IPS DF 6.9 (cell line): ENCODE measurements around the gene TUBGCP2.
A peak's percentile ranks its signal among the peaks of the same experiment; 100 is the strongest.

Source experiments
- DNase-seq: peaks from one replicate; pipeline ENCODE4 v3.0.0-alpha.2; 2013; ENCODE audit warnings: low read depth, low spot score
- H3K27ac ChIP-seq: one replicate; pipeline ENCODE4 v1.5.1; 2013; ENCODE audit warnings: low read length, control low read depth
- H3K27me3 ChIP-seq: 2 replicates; pipeline ENCODE4 v1.6.1; 2013; ENCODE audit warnings: mild to moderate bottlenecking, low read length; ENCODE audit not compliant: control insufficient read depth, insufficient read depth
- H3K36me3 ChIP-seq: 2 replicates; pipeline ENCODE4 v1.6.1; 2013; ENCODE audit warnings: low read length; ENCODE audit not compliant: control insufficient read depth, insufficient read depth
- H3K4me1 ChIP-seq: 2 replicates; pipeline ENCODE4 v1.6.1; 2013; ENCODE audit warnings: low read length; ENCODE audit not compliant: control insufficient read depth, insufficient read depth
- H3K4me3 ChIP-seq: 2 replicates; pipeline ENCODE4 v1.5.1; 2013; ENCODE audit warnings: mild to moderate bottlenecking, low read length
- H3K9me3 ChIP-seq: 2 replicates; pipeline ENCODE4 v1.6.1; 2013; ENCODE audit warnings: low read length, inconsistent platforms; ENCODE audit not compliant: control insufficient read depth, insufficient read depth
- WGBS: extraction: QIAGEN DNeasy Blood & Tissue Kit; methylation state at CpG from one replicate; pipeline ENCODE4 v1.1.7; 2013; ENCODE audit warnings: mixed read lengths, missing lambda C conversion rate; ENCODE audit not compliant: insufficient read length, insufficient coverage; 5-methylcytosine and 5-hydroxymethylcytosine counted together

Gene TUBGCP2

GRCh38 chr10:133278577-133279265, 30.0 kb downstream of the TUBGCP2 start:
- Histone ChIP-seq H3K27ac (no peak overlapping the region), H3K4me3 (no peak overlapping the region), H3K4me1 (peaks cover 5% of the 10 kb centered on the region), H3K9me3 (no peaks in the 10 kb centered on the region), H3K36me3 (peaks cover 17% of the 10 kb centered on the region), H3K27me3 (no peaks in the 10 kb centered on the region)
- WGBS, result no CpG with 5 or more reads among the region's 19 CpGs
- DNase-seq, result no peak

GRCh38 chr10:133277993-133278576, 30.6 kb downstream of the TUBGCP2 start:
- no peak for DNase-seq
- Histone ChIP-seq H3K4me3 (no peak overlapping the region), H3K27ac (no peak overlapping the region), H3K36me3 (peaks cover 12% of the 10 kb centered on the region), H3K4me1 (peaks cover 5% of the 10 kb centered on the region), H3K9me3 (no peaks in the 10 kb centered on the region), H3K27me3 (no peaks in the 10 kb centered on the region)
- no CpG with 5 or more reads among the region's 12 CpGs for WGBS

GRCh38 chr10:133277277-133277992, 31.2 kb downstream of the TUBGCP2 start:
- H3K4me1 ChIP-seq, result peaks cover 5% of the 10 kb centered on the region
- WGBS, result no CpG with 5 or more reads among the region's 25 CpGs
- peaks cover 7% of the 10 kb centered on the region; the same call in 1 of the 2 replicates for H3K36me3 ChIP-seq
- no peak overlapping the region for H3K4me3 ChIP-seq
- no peak for DNase-seq
- no peak overlapping the region for H3K27ac ChIP-seq
- H3K9me3 ChIP-seq, result no peaks in the 10 kb centered on the region
- H3K27me3 ChIP-seq, result no peaks in the 10 kb centered on the region

GRCh38 chr10:133276435-133277201, 32.1 kb downstream of the TUBGCP2 start, which contains the start of gene ADAM8:
Gene ADAM8 (minus strand): TSS chr10:133276868. CDS start chr10:133276817, 51 bp downstream.
- DNase-seq, result no peak
- H3K4me1 ChIP-seq, result peaks cover 7% of the 10 kb centered on the region
- no peaks in the 10 kb centered on the region for H3K27me3 ChIP-seq
- no peak within 1 kb of the TSS for H3K27ac ChIP-seq
- no peaks in the 10 kb centered on the region for H3K9me3 ChIP-seq
- H3K4me3 ChIP-seq, result peak within 1 kb of the TSS; percentile 28; the same call in 1 of the 2 replicates
- WGBS, result no CpG with 5 or more reads among the region's 63 CpGs
- H3K36me3 ChIP-seq, result peaks cover 5% of the 10 kb centered on the region; the same call in 1 of the 2 replicates

GRCh38 chr10:133276100-133276434, 32.6 kb downstream of the TUBGCP2 start:
- Histone ChIP-seq H3K4me1 (peaks cover 7% of the 10 kb centered on the region), H3K4me3 (no peak overlapping the region), H3K36me3 (peaks cover under 1% of the 10 kb centered on the region; the same call in 1 of the 2 replicates), H3K9me3 (no peaks in the 10 kb centered on the region), H3K27ac (no peak overlapping the region), H3K27me3 (no peaks in the 10 kb centered on the region)
- no CpG with 5 or more reads among the region's 6 CpGs for WGBS
- no peak for DNase-seq

GRCh38 chr10:133275684-133276092, 33.0 kb downstream of the TUBGCP2 start:
- WGBS, result no CpG with 5 or more reads among the region's 12 CpGs
- Histone ChIP-seq H3K27me3 (no peaks in the 10 kb centered on the region), H3K27ac (no peak overlapping the region), H3K9me3 (no peaks in the 10 kb centered on the region), H3K36me3 (no peaks in the 10 kb centered on the region), H3K4me3 (no peak overlapping the region), H3K4me1 (peaks cover 7% of the 10 kb centered on the region)
- DNase-seq, result no peak

- peaks cover 7% of the 10 kb centered on the region for H3K4me1 ChIP-seq
- no peak overlapping the region for H3K4me3 ChIP-seq
- DNase-seq, result no peak
- H3K9me3 ChIP-seq, result no peaks in the 10 kb centered on the region
- no peaks in the 10 kb centered on the region for H3K27me3 ChIP-seq
- WGBS, result no CpG with 5 or more reads among the region's 26 CpGs
- no peaks in the 10 kb centered on the region for H3K36me3 ChIP-seq
- no peak overlapping the region for H3K27ac ChIP-seq
Measured at GRCh38 chr10:133274751-133275683, 33.7 kb downstream of the TUBGCP2 start.

- Histone ChIP-seq H3K4me1 (peaks cover 7% of the 10 kb centered on the region), H3K27ac (no peak overlapping the region), H3K36me3 (no peaks in the 10 kb centered on the region), H3K27me3 (no peaks in the 10 kb centered on the region), H3K9me3 (no peaks in the 10 kb centered on the region), H3K4me3 (no peak overlapping the region)
- no peak for DNase-seq
- WGBS, result no CpG with 5 or more reads among the region's 28 CpGs
Measured at GRCh38 chr10:133273534-133274143, 35.0 kb downstream of the TUBGCP2 start.

- no CpG with 5 or more reads among the region's 25 CpGs for WGBS
- no peaks in the 10 kb centered on the region for H3K9me3 ChIP-seq
- H3K4me1 ChIP-seq, result peaks cover 7% of the 10 kb centered on the region
- H3K27ac ChIP-seq, result no peak overlapping the region
- no peaks in the 10 kb centered on the region for H3K27me3 ChIP-seq
- DNase-seq, result no peak
- H3K36me3 ChIP-seq, result no peaks in the 10 kb centered on the region
- H3K4me3 ChIP-seq, result no peak overlapping the region
Measured at GRCh38 chr10:133272964-133273420, 35.7 kb downstream of the TUBGCP2 start.
